Measurements from ENCODE around the gene TAPT1. TPM values are rescaled to one million over a fixed set of nuclear protein-coding genes. Genes with fewer than 3 reads are reported as not detected.

The TAPT1 gene
- total and polyA plus RNA-seq, 9 of the 15 experiments (the other 6 are each of a cell fraction or from before 2014, with no cell fraction given), result 1.6 to 36.7 (median 20.7) TPM

GRCh38 chr4:16161851-16162408 lies 64.3 kb downstream of the TAPT1 start:
- H3K4me1 ChIP-seq (replicated peaks in 1 of 2; ENCODE audit: control insufficient read depth in 2 of 2, insufficient read depth in 2 of 2, low read length in 2 of 2), result no peaks in the 10 kb centered on the region
- TF ChIP-seq PKNOX1 (IDR thresholded peaks at IDR 0.05) (no peak), RAD21 (CRISPR knock-in tag; conservative IDR thresholded peaks at IDR 0.05 in 1 of 2, IDR thresholded peaks at IDR 0.05 in 1 of 2) (no peak), ZNF121 (CRISPR knock-in tag; conservative IDR thresholded peaks at IDR 0.05) (no peak), EP300 (IDR thresholded peaks at IDR 0.05; ENCODE audit: low read length) (no peak), KAT8 (IDR thresholded peaks at IDR 0.05; ENCODE audit: low read depth) (no peak), BCL6 (CRISPR knock-in tag; IDR thresholded peaks at IDR 0.05) (no peak), ZNF124 (CRISPR knock-in tag; IDR thresholded peaks at IDR 0.05) (no peak), MAZ (CRISPR knock-in tag; conservative IDR thresholded peaks at IDR 0.05 in 1 of 2, IDR thresholded peaks at IDR 0.05 in 1 of 2) (no peak)
- TF ChIP-seq, protein P1, sequence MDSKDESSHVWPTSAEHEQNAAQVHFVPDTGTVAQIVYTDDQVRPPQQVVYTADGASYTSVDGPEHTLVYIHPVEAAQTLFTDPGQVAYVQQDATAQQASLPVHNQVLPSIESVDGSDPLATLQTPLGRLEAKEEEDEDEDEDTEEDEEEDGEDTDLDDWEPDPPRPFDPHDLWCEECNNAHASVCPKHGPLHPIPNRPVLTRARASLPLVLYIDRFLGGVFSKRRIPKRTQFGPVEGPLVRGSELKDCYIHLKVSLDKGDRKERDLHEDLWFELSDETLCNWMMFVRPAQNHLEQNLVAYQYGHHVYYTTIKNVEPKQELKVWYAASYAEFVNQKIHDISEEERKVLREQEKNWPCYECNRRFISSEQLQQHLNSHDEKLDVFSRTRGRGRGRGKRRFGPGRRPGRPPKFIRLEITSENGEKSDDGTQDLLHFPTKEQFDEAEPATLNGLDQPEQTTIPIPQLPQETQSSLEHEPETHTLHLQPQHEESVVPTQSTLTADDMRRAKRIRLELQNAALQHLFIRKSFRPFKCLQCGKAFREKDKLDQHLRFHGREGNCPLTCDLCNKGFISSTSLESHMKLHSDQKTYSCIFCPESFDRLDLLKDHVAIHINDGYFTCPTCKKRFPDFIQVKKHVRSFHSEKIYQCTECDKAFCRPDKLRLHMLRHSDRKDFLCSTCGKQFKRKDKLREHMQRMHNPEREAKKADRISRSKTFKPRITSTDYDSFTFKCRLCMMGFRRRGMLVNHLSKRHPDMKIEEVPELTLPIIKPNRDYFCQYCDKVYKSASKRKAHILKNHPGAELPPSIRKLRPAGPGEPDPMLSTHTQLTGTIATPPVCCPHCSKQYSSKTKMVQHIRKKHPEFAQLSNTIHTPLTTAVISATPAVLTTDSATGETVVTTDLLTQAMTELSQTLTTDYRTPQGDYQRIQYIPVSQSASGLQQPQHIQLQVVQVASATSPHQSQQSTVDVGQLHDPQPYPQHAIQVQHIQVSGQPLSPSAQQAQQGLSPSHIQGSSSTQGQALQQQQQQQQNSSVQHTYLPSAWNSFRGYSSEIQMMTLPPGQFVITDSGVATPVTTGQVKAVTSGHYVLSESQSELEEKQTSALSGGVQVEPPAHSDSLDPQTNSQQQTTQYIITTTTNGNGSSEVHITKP (IDR thresholded peaks at IDR 0.05; ENCODE audit: partially characterized antibody), result no peak
- TF ChIP-seq, protein P2, sequence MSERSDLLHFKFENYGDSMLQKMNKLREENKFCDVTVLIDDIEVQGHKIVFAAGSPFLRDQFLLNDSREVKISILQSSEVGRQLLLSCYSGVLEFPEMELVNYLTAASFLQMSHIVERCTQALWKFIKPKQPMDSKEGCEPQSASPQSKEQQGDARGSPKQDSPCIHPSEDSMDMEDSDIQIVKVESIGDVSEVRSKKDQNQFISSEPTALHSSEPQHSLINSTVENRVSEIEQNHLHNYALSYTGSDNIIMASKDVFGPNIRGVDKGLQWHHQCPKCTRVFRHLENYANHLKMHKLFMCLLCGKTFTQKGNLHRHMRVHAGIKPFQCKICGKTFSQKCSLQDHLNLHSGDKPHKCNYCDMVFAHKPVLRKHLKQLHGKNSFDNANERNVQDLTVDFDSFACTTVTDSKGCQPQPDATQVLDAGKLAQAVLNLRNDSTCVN (CRISPR knock-in tag; IDR thresholded peaks at IDR 0.05), result no peak
- H2AFZ ChIP-seq (ENCODE audit: low read depth, low read length), result no peak overlapping the region
- no peak for FAIRE-seq
- H3K4me2 ChIP-seq (ENCODE audit: insufficient read depth, low read length), result no peak overlapping the region
- in situ Hi-C loops (cut with MboI) (no loop called here), intact Hi-C loops (cut with micrococcal nuclease) (no loop called here)
- CTCF ChIA-PET (ENCODE audit: low intra/inter-chr PET ratio), result no interaction called here
- H3K4me3 ChIP-seq, result no peak overlapping the region
- peaks cover 48% of the 10 kb centered on the region for H3K36me3 ChIP-seq (ENCODE audit: control insufficient read depth, insufficient read depth, low read length)
- H3K79me2 ChIP-seq (ENCODE audit: control insufficient read depth, insufficient read depth, low read length), result no peaks in the 10 kb centered on the region
- WGBS (ENCODE audit: insufficient coverage, low coverage, missing lambda C conversion rate), result 65% methylated on average over 6 of the region's 6 CpGs
- no peak for ATAC-seq
- no TSS peak for BruUV-seq (replicated peaks)
- no peaks in the 10 kb centered on the region for H4K20me1 ChIP-seq (replicated peaks; ENCODE audit: control insufficient read depth, insufficient read depth, low read length)
- no peak overlapping the region for H3K27ac ChIP-seq (ENCODE audit: extremely low read depth, low read depth, low read length)
- no peaks in the 10 kb centered on the region for H3K27me3 ChIP-seq (ENCODE audit: control insufficient read depth in 2 of 2, insufficient read depth in 2 of 2, low read length in 2 of 2)
- H3K9me1 ChIP-seq (ENCODE audit: control insufficient read depth, insufficient read depth, low read length), result no peaks in the 10 kb centered on the region
- POLR2A ChIA-PET, result interaction anchor here (0.7 kb wide), 2 partner anchors 10 to 29 kb away, joined by 3 to 4 read pairs; no protein-coding TSS in a partner anchor
- H3K9me3 ChIP-seq (replicated peaks; ENCODE audit: control insufficient read depth, insufficient read depth, low read depth, low read length), result no peaks in the 10 kb centered on the region
- DNase-seq (ENCODE audit: extremely low read depth in 1 of 4, low spot score in 3 of 4), result no peak
- H3K9ac ChIP-seq (ENCODE audit: insufficient read depth in 1 of 2, low read depth in 2 of 2, low read length in 2 of 2), result no peak overlapping the region

Data from K562 (cell line).